Islet precursor cell (in vitro differentiated cells): Measurements from ENCODE around the gene N4BP3.
"Not testable (repeated sequence)": the region's sequence is repeated elsewhere in the genome, so short reads cannot be mapped to it uniquely, and the experiment has no call there.

Source experiments
- DNase-seq: peaks from one replicate; pipeline ENCODE4 v3.0.0-alpha.2; 2018

The N4BP3 gene, protein sequence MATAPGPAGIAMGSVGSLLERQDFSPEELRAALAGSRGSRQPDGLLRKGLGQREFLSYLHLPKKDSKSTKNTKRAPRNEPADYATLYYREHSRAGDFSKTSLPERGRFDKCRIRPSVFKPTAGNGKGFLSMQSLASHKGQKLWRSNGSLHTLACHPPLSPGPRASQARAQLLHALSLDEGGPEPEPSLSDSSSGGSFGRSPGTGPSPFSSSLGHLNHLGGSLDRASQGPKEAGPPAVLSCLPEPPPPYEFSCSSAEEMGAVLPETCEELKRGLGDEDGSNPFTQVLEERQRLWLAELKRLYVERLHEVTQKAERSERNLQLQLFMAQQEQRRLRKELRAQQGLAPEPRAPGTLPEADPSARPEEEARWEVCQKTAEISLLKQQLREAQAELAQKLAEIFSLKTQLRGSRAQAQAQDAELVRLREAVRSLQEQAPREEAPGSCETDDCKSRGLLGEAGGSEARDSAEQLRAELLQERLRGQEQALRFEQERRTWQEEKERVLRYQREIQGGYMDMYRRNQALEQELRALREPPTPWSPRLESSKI

GRCh38 chr5:178113141-178113787, at the start of gene N4BP3:
Gene N4BP3 (plus strand): TSS chr5:178113532. CDS start chr5:178119584, 6,052 bp downstream.
- peak; percentile 92 for DNase-seq

DNA sequence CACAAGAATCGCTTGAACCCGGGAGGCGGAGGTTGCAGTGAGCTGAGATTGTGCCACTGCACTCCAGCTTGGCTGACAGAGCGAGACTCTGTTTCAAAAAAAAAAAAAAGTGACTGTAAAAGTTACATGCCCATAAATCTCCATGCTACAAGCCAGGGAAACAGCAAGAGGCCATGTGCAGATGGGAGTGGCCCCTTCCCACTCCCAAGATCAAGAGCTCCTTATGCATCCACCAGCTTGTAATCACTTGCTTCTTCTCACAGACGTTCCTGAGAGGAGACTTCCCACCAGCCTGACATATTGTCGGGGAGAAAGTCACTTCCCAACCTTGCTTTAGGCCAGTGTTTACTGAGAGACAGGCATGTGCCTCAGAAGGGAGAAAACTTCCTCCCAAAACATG, 45.6 kb upstream of the N4BP3 start:
- no peak for DNase-seq

DNA sequence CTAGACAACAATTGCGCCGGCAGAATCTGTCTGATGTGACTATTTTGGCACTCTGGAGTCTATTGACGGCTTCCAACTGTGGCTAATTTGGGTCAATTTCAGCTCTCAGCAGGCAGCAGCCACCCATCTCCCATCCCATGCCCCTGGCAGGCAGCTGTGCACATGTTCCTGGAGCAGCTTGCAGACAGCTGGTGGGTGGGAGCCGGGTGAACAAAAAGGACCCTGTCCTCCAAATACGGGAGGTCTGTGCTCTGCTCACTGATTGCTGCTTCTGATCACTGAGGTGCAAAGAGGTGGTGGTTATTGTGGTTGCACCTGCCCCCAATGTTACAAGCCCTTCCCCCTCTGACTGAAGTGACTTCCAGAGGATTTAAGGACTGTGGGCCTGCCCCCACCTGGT, 45.0 kb upstream of the N4BP3 start:
- no peak for DNase-seq

GRCh38 chr5:178069909-178070308, 43.4 kb upstream of the N4BP3 start:
- DNase-seq, result peak; percentile 76

DNA sequence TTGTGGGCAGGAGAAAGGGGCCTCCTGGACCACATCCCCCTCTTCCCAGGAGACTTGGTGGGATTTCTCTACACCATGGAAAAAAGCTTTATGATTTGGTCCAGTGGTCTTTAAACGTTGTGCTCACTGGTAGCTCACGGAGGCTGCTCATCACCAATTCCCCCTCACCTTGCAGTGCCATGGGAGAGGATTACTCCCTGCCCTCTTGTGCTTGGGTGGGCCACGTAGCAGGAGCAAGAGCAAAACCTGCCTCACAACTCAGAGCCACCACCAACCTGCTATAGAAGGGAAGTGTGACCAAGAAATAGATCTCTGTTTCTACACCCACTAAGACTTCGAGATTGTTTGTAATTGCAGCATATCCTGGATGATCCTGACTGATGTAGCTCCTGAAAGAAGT, 42.2 kb upstream of the N4BP3 start:
- DNase-seq, result no peak

DNA sequence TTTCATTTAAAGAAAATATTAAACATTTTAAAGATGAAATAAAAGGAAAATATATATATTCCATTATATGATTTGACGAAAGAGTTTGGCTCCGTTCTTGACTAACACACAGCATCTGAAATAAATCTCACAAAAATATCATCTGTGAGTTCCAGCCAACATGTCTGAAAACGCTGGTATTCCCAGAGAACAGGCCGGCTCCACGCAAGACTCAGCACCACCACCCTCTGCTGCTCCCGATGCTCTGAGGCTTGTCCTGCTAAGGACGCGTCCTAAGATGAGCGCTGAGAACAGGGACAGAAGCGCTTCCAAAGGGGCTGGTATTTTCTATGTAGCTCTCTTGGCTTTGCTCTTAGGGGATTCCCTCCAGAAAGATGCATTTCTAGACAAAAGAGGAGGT, 40.6 kb upstream of the N4BP3 start:
- no peak for DNase-seq

DNA sequence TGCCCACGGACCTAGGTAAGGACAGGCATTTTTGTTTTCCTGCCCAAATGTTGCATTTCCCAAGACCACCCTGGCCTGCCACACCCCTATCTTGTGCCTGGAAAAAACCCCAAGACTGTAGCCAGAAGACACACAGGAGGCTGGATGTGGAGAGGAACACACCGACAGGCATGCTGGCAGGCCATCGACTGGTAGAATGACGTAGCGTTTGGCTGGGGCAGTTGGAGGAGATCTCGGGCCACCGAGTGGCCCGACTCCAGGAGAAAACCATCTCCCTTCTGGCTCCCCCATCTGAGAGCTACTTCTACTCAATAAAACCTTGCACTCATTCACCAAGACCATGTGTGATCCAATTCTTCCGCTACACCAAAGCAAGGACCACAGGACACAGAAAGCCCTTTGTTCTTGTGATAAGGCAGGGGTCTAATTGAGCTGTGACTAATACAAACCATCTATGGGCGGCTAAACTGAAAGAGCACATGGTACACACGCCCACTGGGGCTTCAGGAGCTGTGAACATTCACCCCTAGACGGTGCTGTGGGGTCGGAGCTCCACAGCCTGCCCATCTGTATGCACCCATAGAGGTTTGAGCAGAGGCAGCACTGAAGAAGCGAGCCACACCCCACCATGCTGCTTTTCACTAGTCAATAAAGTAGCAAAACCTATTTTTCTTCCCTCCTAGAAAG, 38.9 kb upstream of the N4BP3 start:
- peak; percentile 82 for DNase-seq

- DNase-seq, result not testable (repeated sequence)
Observed at GRCh38 chr5:178076965-178077364, 36.4 kb upstream of the N4BP3 start.

DNA sequence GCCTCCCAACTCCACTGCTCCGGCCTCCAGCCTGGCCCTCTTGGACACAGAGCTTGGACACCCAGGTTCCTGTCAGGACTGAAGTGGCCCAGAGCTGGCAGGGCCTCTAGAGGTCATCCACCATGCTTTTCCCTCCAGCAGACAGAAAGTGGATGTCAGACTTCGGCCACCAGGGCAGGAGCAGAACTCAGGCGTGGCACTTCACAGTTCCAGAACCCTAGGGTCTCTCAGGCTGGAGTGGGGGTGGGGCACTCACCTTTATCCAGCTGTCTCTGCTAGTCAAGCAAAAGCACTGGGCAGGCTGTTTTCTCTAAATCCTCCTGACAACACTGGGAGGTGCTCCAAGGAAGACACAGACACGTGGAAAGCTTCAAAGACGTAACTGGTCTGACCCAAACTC, 35.6 kb upstream of the N4BP3 start:
- DNase-seq, result peak; percentile 70

DNA sequence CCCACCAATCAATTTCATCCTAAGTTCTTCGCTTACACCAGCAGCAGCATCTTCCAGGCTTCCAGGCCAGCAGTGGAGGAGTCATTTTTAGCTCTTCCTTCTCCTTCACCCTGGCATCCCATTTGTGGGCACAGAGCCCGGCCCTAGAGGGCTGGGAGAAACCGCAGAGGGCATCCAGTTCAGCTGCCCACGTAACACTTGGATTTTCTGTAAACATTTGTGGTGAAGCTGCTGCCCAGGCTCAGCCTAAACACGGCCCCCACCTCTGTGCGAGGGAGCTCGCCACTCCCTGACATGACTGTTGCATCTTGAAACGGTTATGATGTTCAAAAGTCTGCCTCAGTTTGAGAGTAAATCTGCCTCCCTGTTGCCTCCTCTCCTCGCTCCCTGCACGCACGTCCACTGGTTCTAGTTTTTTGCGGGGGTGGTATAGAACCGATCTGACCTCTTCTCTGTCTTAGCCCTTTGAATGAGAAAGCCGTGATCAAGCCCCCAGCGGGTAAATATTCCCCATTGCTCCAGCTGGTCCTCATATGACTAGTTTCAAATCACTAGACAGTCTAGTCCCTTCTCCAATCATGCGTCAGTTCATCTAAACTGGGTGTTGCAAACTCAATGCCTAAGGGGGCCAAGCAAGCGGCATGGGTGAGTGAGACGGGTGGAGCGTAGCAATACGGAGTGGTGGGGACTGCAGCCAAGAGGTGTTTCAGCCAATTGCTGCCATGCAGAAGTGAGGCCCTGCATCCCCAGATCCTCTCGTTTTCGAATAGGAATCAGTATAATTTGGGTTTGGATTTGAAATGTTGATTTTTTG, 34.9 kb upstream of the N4BP3 start:
- DNase-seq, result no peak

GRCh38 chr5:178080056-178080455, 33.3 kb upstream of the N4BP3 start:
- DNase-seq, result no peak

GRCh38 chr5:178080618-178081410, 32.5 kb upstream of the N4BP3 start:
- DNase-seq, result peak; percentile 86

DNA sequence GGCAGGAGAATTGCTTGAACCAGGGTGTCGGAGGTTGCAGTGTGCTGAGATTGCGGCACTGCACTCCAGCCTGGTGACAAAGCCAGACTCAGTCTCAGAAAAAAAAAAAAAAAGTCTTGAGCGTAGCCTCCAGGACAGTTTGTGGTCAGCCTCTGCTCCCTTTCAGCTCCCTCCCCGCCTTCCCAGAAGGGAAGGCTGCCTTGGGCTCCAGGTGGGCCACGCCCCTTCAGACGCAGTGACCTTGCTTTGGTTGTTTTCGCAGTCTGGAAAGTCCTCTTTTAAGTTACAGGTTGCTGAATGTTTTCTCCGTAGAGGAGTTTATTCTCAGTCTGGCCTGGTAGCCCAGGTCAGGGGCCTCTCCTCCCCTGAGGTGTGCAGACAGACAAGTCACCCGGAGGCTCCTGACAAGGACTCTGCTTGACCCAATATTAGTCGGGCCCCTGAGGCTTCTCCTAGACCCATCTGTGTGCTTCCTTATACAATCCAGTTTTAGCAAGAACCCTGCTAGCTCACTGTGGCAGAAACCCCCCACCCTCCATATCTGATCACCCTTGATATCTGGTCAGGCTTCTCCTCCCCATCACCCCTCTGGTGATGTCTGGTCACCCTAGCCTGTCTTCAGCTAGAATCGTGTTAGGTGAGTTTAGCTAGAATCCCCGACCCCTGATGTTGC, 31.6 kb upstream of the N4BP3 start:
- DNase-seq, result peak; percentile 94

- DNase-seq, result peak; percentile 59
Observed at GRCh38 chr5:178083922-178084321, 29.4 kb upstream of the N4BP3 start.

GRCh38 chr5:178085316-178085715, 28.0 kb upstream of the N4BP3 start:
- DNase-seq, result no peak

GRCh38 chr5:178086266-178086665, 27.1 kb upstream of the N4BP3 start:
- DNase-seq, result peak; percentile 68

- DNase-seq, result not testable (repeated sequence)
Observed at GRCh38 chr5:178087199-178087598, 26.1 kb upstream of the N4BP3 start.

DNA sequence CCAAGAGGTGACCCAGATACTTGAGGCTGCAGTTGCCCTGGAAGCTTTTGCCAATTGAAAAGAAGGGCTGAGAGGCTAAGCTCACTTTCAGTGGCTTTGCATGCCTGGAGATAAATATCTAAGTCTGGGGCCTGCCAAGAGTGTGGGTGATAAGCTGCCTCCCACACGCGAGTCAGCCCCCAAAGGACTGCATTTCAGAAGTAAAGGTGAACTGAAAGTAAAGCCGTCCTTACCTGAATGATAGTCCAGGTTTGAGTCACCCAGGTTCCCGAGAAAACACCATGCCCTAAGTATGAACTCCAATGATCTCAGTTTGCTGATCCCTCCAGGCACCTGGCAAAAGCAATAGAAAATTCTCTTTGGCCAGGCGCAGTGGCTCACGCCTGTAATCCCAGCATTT, 22.5 kb upstream of the N4BP3 start:
- DNase-seq, result no peak

DNA sequence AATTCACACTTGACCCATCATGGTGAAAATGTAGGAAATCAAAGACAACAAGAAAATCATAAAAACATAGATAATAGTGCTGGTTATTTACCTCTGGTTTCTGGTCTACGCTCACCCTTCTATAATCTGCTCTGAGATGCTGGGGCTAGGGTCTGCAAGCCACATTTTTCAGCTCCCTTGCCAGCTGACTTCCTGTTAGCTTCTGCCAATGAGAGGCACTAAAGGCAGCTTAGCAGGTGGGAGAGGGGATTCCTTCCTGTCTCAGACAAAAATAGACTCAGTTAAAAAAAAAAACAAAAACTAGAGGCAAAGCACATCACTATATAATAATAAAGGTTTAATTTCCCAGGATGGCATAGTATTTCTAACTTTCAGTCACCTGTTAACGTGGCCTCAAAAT, 20.2 kb upstream of the N4BP3 start:
- DNase-seq, result no peak

- no peak for DNase-seq
Observed at GRCh38 chr5:178094345-178094744, 19.0 kb upstream of the N4BP3 start.

- no peak for DNase-seq
Observed at GRCh38 chr5:178098685-178099084, 14.6 kb upstream of the N4BP3 start.
